T-helper 1 cell treated with Interleukin-12 subunit alpha and Interleukin-12 subunit beta and Interleukin-4 antibody, amounts not matched to agents 30 ng/mL and 1 ng/mL, for 36 hours (primary cell): ENCODE results near the gene TMEM184A. TPM values are rescaled to one million over a fixed set of nuclear protein-coding genes. Genes with fewer than 3 reads are reported as not detected.
"Not testable (repeated sequence)": the region's sequence is repeated elsewhere in the genome, so short reads cannot be mapped to it uniquely, and the experiment has no call there.

ENCODE experiments used
- intact Hi-C: fragments of 100-400 bp; cut with micrococcal nuclease; formaldehyde crosslinking; loops from one replicate; pipeline ENCODE4 v1.15.1; 2024
- total RNA-seq: library from RNA; stranded (reverse); gene quantifications from 2 replicates; pipeline ENCODE4 v1.2.3, GENCODE V29; 2022

The TMEM184A gene
- total RNA-seq, 1 donor from 2014 or later, result not detected

GRCh38 chr7:1530946-1531262, 25.1 kb downstream of the TMEM184A start:
- intact Hi-C loops, result loop anchor here (1.0 to 10.0 kb wide), 4 partner anchors 72 to 1100 kb away; partner anchors contain the start of genes MICALL2 and TTYH3

DNA sequence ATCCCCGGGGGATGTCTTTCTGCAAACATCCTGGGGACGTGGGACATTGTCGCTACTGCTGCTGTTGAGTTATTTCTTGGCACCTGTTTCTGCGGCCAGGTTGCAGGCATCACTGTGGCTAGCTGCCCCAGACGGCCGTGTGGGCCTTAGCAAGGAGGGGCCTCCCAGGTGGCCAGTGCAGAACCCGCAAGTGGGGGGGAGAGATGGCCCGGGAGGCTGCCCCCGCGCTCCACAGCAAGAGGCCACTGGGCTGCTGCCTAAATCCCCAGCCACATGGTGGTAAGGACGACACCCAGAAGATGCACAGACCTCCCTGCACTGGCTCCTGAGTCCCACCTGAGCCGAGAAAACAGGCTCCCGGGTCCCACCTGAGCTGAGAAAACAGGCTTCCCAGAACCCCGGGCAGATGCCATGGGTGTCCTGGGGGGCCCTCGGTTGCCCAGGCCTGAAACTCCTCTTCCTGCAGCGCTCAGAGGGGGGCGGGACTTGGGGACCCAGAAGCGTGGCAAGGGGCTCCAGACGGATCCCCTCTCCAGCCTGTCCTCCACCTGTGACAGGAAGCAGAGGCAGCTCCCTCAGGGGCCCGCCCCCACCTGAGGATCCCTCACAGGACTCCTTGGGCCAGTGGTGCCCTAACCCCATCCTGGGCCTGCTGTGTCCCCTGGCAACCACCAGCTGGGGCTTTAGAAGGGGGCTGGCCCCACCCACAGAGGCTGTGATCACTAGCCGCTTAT, 26.5 kb downstream of the TMEM184A start:
- intact Hi-C loops, result loop anchor here (1.0 to 10.0 kb wide), 3 partner anchors 70 to 1102 kb away; partner anchors contain the start of genes MICALL2 and TTYH3

DNA sequence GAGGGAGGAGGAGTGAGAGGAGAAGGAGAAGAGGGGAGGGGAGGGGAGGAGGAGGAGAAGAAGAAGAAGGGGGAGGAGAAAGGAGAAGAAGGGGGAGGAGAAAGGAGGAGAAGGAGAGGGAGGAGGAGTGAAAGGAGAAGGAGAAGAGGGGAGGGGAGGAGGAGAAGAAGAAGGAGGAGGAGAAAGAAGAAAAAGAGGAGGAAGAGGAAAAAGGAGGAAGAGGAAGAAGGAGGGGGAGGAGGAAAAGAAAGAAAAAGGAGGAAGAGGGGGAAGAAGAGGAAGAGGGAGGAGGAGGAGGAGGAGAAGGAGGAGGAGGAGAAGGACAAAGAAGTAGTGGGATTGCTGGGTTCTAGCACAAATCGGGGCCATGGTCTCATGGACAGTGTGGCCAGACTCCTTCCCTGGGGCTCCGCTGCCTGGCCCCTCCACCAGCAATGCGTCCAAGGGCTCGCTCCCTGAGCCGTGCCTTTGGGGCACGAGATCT, 29.7 kb downstream of the TMEM184A start:
- intact Hi-C loops, result no loop called here

DNA sequence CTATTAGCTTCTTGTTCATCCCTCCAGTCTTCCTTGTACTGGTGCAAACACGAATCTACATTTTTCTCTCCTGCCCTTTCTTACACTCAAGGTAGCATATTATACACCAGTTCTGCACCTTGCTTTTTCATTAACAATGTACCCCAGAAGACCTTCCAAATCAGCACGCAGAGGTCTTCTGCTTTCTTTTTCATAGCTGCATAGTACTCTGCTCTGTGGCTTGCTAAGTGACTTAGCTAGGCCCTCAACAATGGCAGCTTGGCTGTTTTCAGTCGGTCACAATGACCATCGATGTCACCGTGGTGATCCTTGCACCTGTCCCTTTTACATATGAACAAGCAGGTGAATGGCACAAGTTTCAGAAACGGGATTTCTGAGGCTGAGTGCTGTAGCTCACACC, 30.6 kb downstream of the TMEM184A start:
- intact Hi-C loops, result no loop called here

GRCh38 chr7:1523844-1524243, 32.2 kb downstream of the TMEM184A start:
- intact Hi-C loops, result no loop called here

GRCh38 chr7:1523208-1523607, 32.8 kb downstream of the TMEM184A start:
- intact Hi-C loops, result no loop called here

- intact Hi-C loops, result no loop called here
Measured at GRCh38 chr7:1521456-1521855, 34.5 kb downstream of the TMEM184A start.

DNA sequence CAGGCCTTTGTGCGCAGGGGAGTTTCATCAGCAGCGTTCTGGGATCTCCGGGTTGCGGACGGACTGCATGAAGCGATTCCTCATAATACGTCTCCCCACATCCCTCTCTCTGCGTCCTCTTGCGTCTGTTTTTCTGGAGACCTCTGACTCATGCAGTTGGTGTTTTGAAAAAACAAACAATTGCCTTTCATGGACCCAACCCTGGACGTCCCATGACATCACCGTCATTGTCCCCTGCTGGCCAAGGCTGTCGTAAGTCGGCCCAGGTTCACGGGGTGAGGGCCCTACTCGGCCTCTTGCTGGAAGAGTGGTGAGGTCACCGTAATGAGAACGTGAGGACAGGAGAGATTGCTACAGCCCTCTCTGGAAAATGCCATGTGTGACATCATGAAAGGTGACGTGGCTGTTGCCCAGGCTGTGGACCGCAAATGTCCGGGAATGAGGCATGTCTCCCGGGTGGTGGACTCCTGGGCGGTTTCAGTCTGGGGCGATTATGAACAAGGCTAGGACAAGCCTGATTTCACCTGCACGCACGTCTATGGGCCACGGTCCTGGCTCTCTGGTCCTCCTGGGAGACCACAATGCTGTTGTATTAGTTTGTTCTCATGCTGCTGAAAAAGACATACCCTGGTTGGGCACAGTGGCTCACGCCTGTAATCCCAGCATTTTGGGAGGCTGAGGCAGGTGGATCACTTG, 35.3 kb downstream of the TMEM184A start:
- intact Hi-C loops, result no loop called here

DNA sequence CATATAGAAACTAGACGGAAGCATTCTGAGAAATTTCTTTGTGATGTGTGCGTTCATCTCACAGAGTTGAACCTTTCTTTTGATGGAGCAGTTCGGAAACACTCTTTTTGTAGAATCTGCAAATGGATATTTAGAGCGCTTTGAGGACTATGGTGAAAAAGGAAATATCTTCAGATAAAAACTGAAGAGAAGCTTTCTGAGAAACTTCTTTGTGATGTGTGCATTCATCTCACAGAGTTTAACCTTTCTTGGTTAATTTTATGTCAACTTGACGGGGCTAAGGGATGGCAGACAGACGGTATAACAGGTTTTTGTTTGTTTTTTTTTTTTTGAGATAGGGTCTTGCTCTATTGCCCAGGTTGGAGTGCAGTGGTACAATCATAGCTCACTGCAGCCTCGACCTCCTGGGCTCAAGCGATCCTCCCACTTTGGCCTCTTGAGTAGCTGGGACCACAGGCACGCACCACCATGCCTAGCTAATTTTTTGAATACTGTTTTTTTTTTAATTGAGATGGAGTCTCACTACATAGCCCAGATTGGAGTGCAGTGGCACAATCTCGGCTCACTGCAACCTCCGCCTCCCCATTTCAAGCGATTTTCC, 36.6 kb downstream of the TMEM184A start:
- intact Hi-C loops, result not testable (repeated sequence)

- intact Hi-C loops, result no loop called here
Measured at GRCh38 chr7:1516586-1517251, 39.3 kb downstream of the TMEM184A start.

DNA sequence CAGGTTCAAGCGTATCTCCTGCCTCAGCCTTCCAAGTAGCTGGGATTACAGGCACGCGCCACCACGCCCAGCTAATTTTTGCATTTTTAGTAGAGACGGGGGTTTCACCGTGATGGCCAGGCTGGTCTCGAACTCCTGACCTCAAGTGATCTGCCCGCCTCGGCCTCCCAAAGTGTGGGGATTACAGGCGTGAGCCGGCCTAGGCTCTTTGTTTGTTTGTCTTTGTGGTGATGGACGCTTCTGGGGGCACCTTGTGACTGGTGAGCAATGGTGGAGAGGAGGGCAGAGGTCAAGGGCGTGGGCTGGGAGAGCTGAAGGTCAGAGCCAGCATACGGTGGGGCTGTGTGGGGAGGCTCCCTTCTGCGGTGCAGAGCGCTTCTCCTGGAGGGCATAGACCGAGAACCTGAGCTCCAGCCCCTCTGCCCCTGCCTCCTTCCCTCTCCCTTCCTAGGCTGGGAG, 40.5 kb downstream of the TMEM184A start:
- intact Hi-C loops, result not testable (repeated sequence)

DNA sequence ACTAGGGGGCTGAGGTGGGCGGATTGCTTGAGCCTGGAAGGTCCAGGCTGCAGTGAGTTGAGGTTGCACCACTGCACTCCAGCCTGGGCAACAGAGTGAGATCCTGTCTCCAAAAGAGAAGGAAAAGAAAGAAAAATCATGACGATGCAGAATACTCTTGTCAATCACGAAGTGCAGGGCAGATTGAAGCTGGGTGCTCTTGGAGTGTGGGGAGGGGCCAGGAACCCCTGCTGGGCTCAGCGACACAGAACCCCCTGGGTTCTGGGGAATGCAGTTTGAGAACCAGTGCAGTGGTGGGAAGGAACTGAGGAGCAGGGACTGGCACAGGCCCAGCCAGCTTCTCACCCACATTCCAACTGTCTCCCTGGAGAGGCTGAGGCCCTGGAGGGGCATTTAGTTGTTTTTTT, 41.0 kb downstream of the TMEM184A start:
- intact Hi-C loops, result no loop called here

GRCh38 chr7:1514407-1514806, 41.6 kb downstream of the TMEM184A start:
- intact Hi-C loops, result no loop called here

DNA sequence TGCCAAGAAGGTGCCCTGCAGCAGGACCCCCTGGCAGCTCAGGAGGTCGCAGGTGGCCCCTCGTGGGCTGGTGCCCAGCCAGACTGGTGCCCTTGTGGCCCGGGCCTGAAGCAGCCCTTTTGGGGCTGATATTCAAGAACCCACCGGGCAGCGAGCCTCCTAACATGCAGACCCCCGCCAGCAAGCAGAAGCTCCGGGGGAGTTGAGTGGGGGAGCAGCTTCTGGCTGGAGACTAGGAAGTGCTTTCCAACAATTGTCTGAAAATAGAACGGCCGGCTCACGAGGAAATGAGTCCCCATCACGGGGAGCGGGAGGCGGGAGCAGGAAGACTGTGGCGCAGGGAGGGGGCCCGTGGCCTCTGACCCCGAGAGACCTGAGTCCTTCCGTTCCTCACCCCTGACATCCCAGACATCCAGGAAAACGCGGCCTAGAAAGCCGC, 42.3 kb downstream of the TMEM184A start:
- intact Hi-C loops, result no loop called here

GRCh38 chr7:1512781-1513656, 43.0 kb downstream of the TMEM184A start:
- intact Hi-C loops, result no loop called here

- intact Hi-C loops, result no loop called here
Measured at GRCh38 chr7:1511444-1512422, 44.3 kb downstream of the TMEM184A start.

DNA sequence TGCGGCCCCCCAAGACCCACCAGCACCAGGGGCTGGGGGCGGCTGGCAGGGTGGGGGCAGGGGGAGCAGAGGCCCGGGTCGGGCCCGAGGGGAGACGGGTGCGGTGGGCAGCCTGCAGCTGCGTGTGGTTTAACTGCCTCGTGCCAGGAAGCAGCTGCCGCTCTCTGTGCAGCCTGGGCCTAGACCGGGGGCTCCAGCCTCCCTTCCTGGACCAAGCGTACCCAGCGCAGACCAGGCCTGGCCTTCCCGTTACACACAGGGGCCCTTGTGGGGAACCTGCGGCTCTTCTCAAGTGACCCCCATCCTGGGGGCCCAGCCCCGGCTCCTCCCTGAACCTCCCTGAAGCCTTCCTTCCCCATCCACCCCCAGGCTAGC, 45.2 kb downstream of the TMEM184A start:
- intact Hi-C loops, result no loop called here

DNA sequence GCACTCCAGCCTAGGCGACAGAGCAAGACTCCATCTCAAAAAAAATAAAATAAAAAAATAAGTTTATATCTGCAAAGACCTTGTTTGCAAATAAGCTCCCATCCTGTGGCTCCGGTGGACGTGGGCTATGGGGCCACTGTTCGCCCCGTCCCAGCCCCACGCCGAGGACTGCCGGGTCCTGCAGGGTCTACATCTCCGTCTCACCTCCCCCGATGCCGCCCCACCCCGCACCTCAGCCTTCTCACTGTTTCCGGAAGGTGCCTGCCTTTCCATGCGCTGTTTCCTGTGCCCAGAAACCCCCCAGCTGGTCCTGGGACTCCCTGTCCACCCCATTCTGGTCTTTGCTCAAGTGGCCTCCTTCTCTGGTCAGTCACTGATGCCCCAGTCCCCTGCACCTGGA, 46.8 kb downstream of the TMEM184A start:
- intact Hi-C loops, result no loop called here

DNA sequence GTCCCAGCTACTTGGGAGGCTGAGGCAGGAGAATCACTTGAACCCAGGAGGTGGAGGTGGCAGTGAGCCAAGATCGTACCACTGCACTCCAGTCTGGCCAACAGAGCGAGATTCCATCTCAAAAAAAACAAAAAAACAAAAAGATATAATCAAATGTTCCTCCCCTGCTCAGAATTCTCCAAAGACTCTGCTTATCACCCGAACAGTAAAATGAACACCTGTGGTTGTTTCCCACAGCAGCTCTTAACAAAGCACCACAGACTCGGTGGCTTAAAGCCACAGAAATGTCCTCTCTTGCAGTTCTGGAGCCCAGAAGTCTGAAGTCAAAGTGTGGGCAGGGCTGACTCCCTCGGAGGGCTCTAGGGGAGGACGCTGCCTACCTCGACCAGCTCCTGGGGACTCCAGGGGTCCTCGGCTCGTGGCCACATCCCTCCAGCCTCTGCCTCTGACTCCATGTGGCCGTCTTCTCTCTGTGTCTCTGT, 47.7 kb downstream of the TMEM184A start:
- intact Hi-C loops, result no loop called here
